ENCODE measurements around the gene BCL10. TPM values are rescaled to one million over a fixed set of nuclear protein-coding genes. Genes with fewer than 3 reads are reported as not detected.

Gene BCL10
- total RNA-seq, 1 experiment from 2014 or later, result 26.1 TPM

DNA sequence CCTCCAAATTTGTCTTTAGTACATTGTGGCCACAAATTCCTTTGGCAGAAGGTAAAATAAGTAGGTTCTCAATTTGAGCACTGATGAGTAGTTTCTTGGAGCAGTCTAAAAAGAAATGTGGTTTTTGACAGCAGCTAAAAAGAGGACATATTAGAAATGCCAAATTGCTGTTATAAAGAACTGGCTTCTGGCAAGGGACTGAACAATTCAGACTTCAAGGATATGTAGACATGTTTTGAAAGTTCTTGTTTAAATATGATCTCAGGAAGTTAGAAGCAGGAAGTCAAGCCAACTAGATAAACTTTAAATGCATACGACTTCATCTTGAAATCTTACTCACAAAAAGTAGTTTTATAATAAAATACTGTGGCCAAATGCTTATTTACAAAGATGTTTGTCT lies 35.8 kb downstream of the BCL10 start:
- H2BK12ac ChIP-seq (ENCODE audit: insufficient read length, low read depth, low read length), result no peak overlapping the region
- no peak overlapping the region for H3K27ac Mint-ChIP-seq
- no peaks in the 10 kb centered on the region for H3K9me3 Mint-ChIP-seq
- no peak for DNase-seq
- H3K27me3 ChIP-seq (ENCODE audit: insufficient read depth, low read length), result no peaks in the 10 kb centered on the region
- no peaks in the 10 kb centered on the region for H4K20me1 ChIP-seq (ENCODE audit: control insufficient read depth, insufficient read depth, insufficient read length)
- H3K23me2 ChIP-seq (ENCODE audit: insufficient read length, low read depth, low read length, poor library complexity, severe bottlenecking), result no peaks in the 10 kb centered on the region
- H4K8ac ChIP-seq (replicated peaks; ENCODE audit: insufficient read length, low read depth, low read length), result no peak overlapping the region
- H3K4ac ChIP-seq (ENCODE audit: low read depth, low read length), result no peak overlapping the region
- H3K27me3 Mint-ChIP-seq (ENCODE audit: low read depth), result no peaks in the 10 kb centered on the region; the same call in 1 of the 2 replicates
- no peak overlapping the region for H4K91ac ChIP-seq (ENCODE audit: insufficient read length, low read depth, low read length)
- no peak overlapping the region for H3T11ph ChIP-seq (ENCODE audit: low read length)
- no peaks in the 10 kb centered on the region for H3K79me1 ChIP-seq (ENCODE audit: insufficient read depth, low read depth, low read length, poor library complexity, severe bottlenecking)
- no peaks in the 10 kb centered on the region; the same call in 1 of the 2 replicates for H3K4me1 ChIP-seq (ENCODE audit: insufficient read depth, low read length)
- no peak overlapping the region for H2BK20ac ChIP-seq (ENCODE audit: low read depth, low read length, poor library complexity, severe bottlenecking)
- peaks cover 26 to 28% of the 10 kb centered on the region in 2 experiments for H3K4me1 Mint-ChIP-seq
- H2BK120ac ChIP-seq (ENCODE audit: low read depth, low read length, poor library complexity, severe bottlenecking), result no peak overlapping the region
- H3K4me2 ChIP-seq (ENCODE audit: insufficient read depth, insufficient read length, low read length), result no peak overlapping the region
- no peak overlapping the region for H3K4me3 Mint-ChIP-seq
- no peak overlapping the region for H3K14ac ChIP-seq (ENCODE audit: insufficient read depth, low read length)
- no peak overlapping the region for H2BK5ac ChIP-seq (ENCODE audit: insufficient read length, low read length)
- H2AFZ ChIP-seq (ENCODE audit: low read length), result no peak overlapping the region
- H3K27ac ChIP-seq (ENCODE audit: insufficient read length, low read depth, low read length), result no peak overlapping the region
- no peak overlapping the region for H2AK5ac ChIP-seq (ENCODE audit: insufficient read length, low read length)
- H3K36me3 Mint-ChIP-seq (ENCODE audit: insufficient read depth in 1 of 3, low read depth in 3 of 3), result no peaks in the 10 kb centered on the region
- no peak overlapping the region for H3K23ac ChIP-seq (ENCODE audit: insufficient read length, low read depth, low read length)
- no CpG with 5 or more reads among the region's 1 CpG for WGBS (ENCODE audit: extremely low coverage, insufficient read length, low lambda C conversion rate)
- no peak overlapping the region for H3K9ac ChIP-seq (ENCODE audit: extremely low read depth, insufficient read length, low read length)
- no peaks in the 10 kb centered on the region for H3K9me3 ChIP-seq (ENCODE audit: control insufficient read depth, low read depth, low read length)
- H4K5ac ChIP-seq (ENCODE audit: insufficient read length, low read depth, low read length), result no peak overlapping the region
- H3K18ac ChIP-seq (ENCODE audit: insufficient read length, low read depth, low read length), result no peak overlapping the region
- TF ChIP-seq, protein P1, sequence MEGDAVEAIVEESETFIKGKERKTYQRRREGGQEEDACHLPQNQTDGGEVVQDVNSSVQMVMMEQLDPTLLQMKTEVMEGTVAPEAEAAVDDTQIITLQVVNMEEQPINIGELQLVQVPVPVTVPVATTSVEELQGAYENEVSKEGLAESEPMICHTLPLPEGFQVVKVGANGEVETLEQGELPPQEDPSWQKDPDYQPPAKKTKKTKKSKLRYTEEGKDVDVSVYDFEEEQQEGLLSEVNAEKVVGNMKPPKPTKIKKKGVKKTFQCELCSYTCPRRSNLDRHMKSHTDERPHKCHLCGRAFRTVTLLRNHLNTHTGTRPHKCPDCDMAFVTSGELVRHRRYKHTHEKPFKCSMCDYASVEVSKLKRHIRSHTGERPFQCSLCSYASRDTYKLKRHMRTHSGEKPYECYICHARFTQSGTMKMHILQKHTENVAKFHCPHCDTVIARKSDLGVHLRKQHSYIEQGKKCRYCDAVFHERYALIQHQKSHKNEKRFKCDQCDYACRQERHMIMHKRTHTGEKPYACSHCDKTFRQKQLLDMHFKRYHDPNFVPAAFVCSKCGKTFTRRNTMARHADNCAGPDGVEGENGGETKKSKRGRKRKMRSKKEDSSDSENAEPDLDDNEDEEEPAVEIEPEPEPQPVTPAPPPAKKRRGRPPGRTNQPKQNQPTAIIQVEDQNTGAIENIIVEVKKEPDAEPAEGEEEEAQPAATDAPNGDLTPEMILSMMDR (conservative IDR thresholded peaks at IDR 0.05), result no peak
- H3K56ac ChIP-seq (ENCODE audit: insufficient read length, low read depth, low read length), result no peak overlapping the region
- H3K79me2 ChIP-seq (ENCODE audit: insufficient read depth, low read length), result no peaks in the 10 kb centered on the region
- H2BK15ac ChIP-seq (ENCODE audit: low read depth, low read length), result no peak overlapping the region

Data from H9 (cell line).